WTC11 (cell line): ENCODE data around the gene WDR1. TPM values are rescaled to one million over a fixed set of nuclear protein-coding genes. Genes with fewer than 3 reads are reported as not detected.

Experiments used
- ATAC-seq: fragments of 200-7000 bp; cut with Tn5 transposase; 2 replicates; pipeline ENCODE4 v1.10.0; 2021; ENCODE audit warnings: mild to moderate bottlenecking, moderate library complexity
- CTCF ChIA-PET: fragments of 300-600 bp; sonication (Branson Sonifier 250); formaldehyde crosslinking; loops from one replicate; lab custom pipeline; 2021; ENCODE audit warnings: antibody characterized with exemption; lab: Charles Lee
- POLR2A ChIA-PET: fragments of 350-600 bp; sonication (Branson Sonifier 250); formaldehyde crosslinking; loops from one replicate; lab custom pipeline; 2021; ENCODE audit warnings: antibody characterized with exemption; lab: Charles Lee
- DNase-seq: peaks from one replicate; pipeline ENCODE4 v3.0.0; 2021; ENCODE audit warnings: low spot score
- H3K27ac Mint-ChIP-seq: 2 replicates; pipeline ENCODE4 v1.8.0; 2021; ENCODE audit warnings: mixed read lengths
- H3K27me3 Mint-ChIP-seq: 2 replicates; pipeline ENCODE4 v1.8.0; 2021; ENCODE audit warnings: low read depth, mild to moderate bottlenecking, moderate library complexity, mixed read lengths
- H3K36me3 Mint-ChIP-seq: 2 replicates; pipeline ENCODE4 v1.8.0; 2021; ENCODE audit warnings: mixed read lengths
- H3K4me1 Mint-ChIP-seq: 2 replicates; pipeline ENCODE4 v1.8.0; 2022; ENCODE audit warnings: mixed read lengths
- H3K4me3 Mint-ChIP-seq: 2 replicates; pipeline ENCODE4 v1.8.0; 2021; ENCODE audit warnings: mild to moderate bottlenecking, moderate library complexity, mixed read lengths
- H3K9me3 Mint-ChIP-seq: 2 replicates; pipeline ENCODE4 v1.8.0; 2021; ENCODE audit warnings: mixed read lengths
- ESRRA ChIP-seq: sonication (generic); formaldehyde crosslinking; IDR thresholded peaks from 2 replicates; pipeline ENCODE4 v1.8.1; 2022; ENCODE audit warnings: mild to moderate bottlenecking, missing genetic modification reagents, borderline replicate concordance
- GRHL2 ChIP-seq: fragments of 250-450 bp; sonication (Bioruptor Pico); IDR thresholded peaks from 2 replicates; pipeline ENCODE4 v1.8.0; 2022; ENCODE audit warnings: mild to moderate bottlenecking, moderate library complexity; ENCODE audit not compliant: insufficient replicate concordance, severe bottlenecking
- OVOL2 ChIP-seq: fragments of 250-450 bp; sonication (Bioruptor Pico); IDR thresholded peaks from 2 replicates; pipeline ENCODE4 v1.9.0; 2021; ENCODE audit warnings: mild to moderate bottlenecking, borderline replicate concordance
- PRRX2 ChIP-seq: fragments of 250-450 bp; sonication (Bioruptor Pico); IDR thresholded peaks from 2 replicates; pipeline ENCODE4 v1.8.0; 2021; ENCODE audit warnings: mild to moderate bottlenecking
- RELA ChIP-seq: sonication (generic); formaldehyde crosslinking; IDR thresholded peaks from 2 replicates; pipeline ENCODE4 v1.8.1; 2022; ENCODE audit warnings: missing genetic modification reagents, mild to moderate bottlenecking, borderline replicate concordance
- SMAD4 ChIP-seq: sonication (generic); formaldehyde crosslinking; IDR thresholded peaks from 2 replicates; pipeline ENCODE4 v1.8.0; 2022; ENCODE audit warnings: mild to moderate bottlenecking, missing genetic modification reagents
- TEAD1 ChIP-seq: sonication (generic); formaldehyde crosslinking; IDR thresholded peaks from 2 replicates; pipeline ENCODE4 v1.8.0; 2022; ENCODE audit warnings: mild to moderate bottlenecking, missing genetic modification reagents
- ZNF317 ChIP-seq: sonication (generic); formaldehyde crosslinking; IDR thresholded peaks from 2 replicates; pipeline ENCODE4 v1.8.1; 2023; ENCODE audit warnings: low read depth, mild to moderate bottlenecking, moderate library complexity, missing genetic modification reagents, borderline replicate concordance
- ZNF671 ChIP-seq: fragments of 250-450 bp; sonication (Bioruptor Pico); IDR thresholded peaks from 2 replicates; pipeline ENCODE4 v1.8.0; 2021; ENCODE audit warnings: mild to moderate bottlenecking
- total RNA-seq: library from RNA; stranded (reverse); gene quantifications from 3 replicates; pipeline ENCODE4 v1.2.3, GENCODE V29; 2021
- TF ChIP-seq, protein P1 (sequence below): sonication (generic); formaldehyde crosslinking; IDR thresholded peaks from 2 replicates; pipeline ENCODE4 v1.8.0; 2023; ENCODE audit warnings: missing genetic modification reagents, mild to moderate bottlenecking, borderline replicate concordance
- TF ChIP-seq, protein P2 (sequence below): sonication (generic); formaldehyde crosslinking; IDR thresholded peaks from 2 replicates; pipeline ENCODE4 v1.8.1; 2023; ENCODE audit warnings: mild to moderate bottlenecking, missing genetic modification reagents, moderate library complexity
- TF ChIP-seq, protein P3 (sequence below): sonication (generic); formaldehyde crosslinking; IDR thresholded peaks from 2 replicates; pipeline ENCODE4 v1.8.1; 2023; ENCODE audit warnings: mild to moderate bottlenecking, missing genetic modification reagents
- TF ChIP-seq, protein P4 (sequence below): fragments of 200-600 bp; IDR thresholded peaks from 2 replicates; pipeline ENCODE4 v1.8.0; 2022; ENCODE audit warnings: antibody characterized with exemption
- TF ChIP-seq, protein P5 (sequence below): sonication (generic); formaldehyde crosslinking; IDR thresholded peaks from 2 replicates; pipeline ENCODE4 v1.8.1; 2022; ENCODE audit warnings: missing genetic modification reagents, borderline replicate concordance

Gene WDR1
- total RNA-seq, 1 experiment from 2014 or later, result 288 TPM

DNA sequence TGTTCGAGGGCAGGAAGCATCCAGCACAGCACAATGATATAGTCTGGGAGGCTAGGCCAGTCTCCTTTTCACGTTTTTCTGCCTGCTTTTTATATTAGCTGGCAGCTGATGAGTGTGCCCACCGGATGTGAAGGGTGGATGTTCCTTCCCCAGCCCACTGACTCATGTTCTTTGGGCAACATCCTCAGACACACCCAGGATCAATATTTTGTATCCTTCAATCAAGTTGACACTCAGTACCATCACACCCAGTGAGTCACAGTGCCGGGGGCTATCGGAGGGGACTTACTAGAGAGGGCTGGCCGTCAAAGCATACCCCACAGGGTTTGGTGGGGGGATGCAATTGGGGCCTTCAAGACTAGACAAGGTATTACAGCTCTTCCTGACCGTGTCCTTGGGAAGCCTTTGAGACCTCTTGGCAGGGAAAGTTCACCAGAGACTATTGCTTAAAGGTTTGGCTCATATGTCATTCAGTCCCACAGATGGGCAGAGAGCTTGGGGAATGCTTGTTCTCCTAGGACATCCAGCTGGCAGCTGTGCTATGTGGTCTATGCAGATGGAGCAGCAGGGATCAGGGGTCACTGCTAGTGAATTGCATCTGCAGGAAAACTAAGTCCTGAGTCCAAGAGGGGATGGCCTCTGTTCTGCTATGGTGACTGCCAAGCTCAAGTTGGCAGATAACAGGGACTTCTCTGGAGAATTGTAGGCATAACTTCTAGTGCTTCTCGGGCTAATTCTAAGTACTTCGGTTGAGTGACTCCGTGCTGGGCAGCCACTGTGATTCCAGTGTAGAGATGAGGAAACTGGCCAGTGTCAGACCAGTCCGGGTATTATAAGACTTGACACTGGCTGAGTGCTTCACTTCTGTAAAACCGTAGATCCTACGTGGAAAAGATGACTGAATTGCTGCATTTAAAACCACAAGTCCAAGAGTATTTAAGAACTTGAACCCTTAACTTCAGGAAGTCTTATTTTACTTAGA is 12.9 kb upstream of the WDR1 start:
- H3K27ac Mint-ChIP-seq, result no peak overlapping the region
- ChIA-PET CTCF (interaction anchor here (1.5 to 2.7 kb wide), 2 partner anchors 12 to 29 kb away, joined by 4 to 13 read pairs; no protein-coding TSS in a partner anchor), POLR2A (interaction anchor here (1.0 kb wide), 1 partner anchor 12 kb away, joined by 3 read pairs; no protein-coding TSS in a partner anchor)
- H3K27me3 Mint-ChIP-seq, result peaks cover 4% of the 10 kb centered on the region; the same call in 1 of the 2 replicates
- peaks cover 16% of the 10 kb centered on the region for H3K9me3 Mint-ChIP-seq
- no peaks in the 10 kb centered on the region for H3K4me1 Mint-ChIP-seq
- ATAC-seq (no peak), DNase-seq (no peak)
- H3K4me3 Mint-ChIP-seq, result no peak overlapping the region
- TF ChIP-seq ZNF317 (CRISPR knock-in tag) (no peak), OVOL2 (CRISPR knock-in tag) (no peak), TEAD1 (CRISPR knock-in tag) (no peak), RELA (CRISPR knock-in tag) (no peak), ZNF671 (CRISPR knock-in tag) (no peak), PRRX2 (no peak), GRHL2 (CRISPR knock-in tag) (no peak), SMAD4 (CRISPR knock-in tag) (no peak), ESRRA (CRISPR knock-in tag) (no peak)
- TF ChIP-seq, protein P1, sequence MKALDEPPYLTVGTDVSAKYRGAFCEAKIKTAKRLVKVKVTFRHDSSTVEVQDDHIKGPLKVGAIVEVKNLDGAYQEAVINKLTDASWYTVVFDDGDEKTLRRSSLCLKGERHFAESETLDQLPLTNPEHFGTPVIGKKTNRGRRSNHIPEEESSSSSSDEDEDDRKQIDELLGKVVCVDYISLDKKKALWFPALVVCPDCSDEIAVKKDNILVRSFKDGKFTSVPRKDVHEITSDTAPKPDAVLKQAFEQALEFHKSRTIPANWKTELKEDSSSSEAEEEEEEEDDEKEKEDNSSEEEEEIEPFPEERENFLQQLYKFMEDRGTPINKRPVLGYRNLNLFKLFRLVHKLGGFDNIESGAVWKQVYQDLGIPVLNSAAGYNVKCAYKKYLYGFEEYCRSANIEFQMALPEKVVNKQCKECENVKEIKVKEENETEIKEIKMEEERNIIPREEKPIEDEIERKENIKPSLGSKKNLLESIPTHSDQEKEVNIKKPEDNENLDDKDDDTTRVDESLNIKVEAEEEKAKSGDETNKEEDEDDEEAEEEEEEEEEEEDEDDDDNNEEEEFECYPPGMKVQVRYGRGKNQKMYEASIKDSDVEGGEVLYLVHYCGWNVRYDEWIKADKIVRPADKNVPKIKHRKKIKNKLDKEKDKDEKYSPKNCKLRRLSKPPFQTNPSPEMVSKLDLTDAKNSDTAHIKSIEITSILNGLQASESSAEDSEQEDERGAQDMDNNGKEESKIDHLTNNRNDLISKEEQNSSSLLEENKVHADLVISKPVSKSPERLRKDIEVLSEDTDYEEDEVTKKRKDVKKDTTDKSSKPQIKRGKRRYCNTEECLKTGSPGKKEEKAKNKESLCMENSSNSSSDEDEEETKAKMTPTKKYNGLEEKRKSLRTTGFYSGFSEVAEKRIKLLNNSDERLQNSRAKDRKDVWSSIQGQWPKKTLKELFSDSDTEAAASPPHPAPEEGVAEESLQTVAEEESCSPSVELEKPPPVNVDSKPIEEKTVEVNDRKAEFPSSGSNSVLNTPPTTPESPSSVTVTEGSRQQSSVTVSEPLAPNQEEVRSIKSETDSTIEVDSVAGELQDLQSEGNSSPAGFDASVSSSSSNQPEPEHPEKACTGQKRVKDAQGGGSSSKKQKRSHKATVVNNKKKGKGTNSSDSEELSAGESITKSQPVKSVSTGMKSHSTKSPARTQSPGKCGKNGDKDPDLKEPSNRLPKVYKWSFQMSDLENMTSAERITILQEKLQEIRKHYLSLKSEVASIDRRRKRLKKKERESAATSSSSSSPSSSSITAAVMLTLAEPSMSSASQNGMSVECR (CRISPR knock-in tag), result no peak
- TF ChIP-seq, protein P2, sequence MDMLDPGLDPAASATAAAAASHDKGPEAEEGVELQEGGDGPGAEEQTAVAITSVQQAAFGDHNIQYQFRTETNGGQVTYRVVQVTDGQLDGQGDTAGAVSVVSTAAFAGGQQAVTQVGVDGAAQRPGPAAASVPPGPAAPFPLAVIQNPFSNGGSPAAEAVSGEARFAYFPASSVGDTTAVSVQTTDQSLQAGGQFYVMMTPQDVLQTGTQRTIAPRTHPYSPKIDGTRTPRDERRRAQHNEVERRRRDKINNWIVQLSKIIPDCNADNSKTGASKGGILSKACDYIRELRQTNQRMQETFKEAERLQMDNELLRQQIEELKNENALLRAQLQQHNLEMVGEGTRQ (CRISPR knock-in tag), result no peak
- TF ChIP-seq, protein P3, sequence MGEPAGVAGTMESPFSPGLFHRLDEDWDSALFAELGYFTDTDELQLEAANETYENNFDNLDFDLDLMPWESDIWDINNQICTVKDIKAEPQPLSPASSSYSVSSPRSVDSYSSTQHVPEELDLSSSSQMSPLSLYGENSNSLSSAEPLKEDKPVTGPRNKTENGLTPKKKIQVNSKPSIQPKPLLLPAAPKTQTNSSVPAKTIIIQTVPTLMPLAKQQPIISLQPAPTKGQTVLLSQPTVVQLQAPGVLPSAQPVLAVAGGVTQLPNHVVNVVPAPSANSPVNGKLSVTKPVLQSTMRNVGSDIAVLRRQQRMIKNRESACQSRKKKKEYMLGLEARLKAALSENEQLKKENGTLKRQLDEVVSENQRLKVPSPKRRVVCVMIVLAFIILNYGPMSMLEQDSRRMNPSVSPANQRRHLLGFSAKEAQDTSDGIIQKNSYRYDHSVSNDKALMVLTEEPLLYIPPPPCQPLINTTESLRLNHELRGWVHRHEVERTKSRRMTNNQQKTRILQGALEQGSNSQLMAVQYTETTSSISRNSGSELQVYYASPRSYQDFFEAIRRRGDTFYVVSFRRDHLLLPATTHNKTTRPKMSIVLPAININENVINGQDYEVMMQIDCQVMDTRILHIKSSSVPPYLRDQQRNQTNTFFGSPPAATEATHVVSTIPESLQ (CRISPR knock-in tag), result no peak
- TF ChIP-seq, protein P4, sequence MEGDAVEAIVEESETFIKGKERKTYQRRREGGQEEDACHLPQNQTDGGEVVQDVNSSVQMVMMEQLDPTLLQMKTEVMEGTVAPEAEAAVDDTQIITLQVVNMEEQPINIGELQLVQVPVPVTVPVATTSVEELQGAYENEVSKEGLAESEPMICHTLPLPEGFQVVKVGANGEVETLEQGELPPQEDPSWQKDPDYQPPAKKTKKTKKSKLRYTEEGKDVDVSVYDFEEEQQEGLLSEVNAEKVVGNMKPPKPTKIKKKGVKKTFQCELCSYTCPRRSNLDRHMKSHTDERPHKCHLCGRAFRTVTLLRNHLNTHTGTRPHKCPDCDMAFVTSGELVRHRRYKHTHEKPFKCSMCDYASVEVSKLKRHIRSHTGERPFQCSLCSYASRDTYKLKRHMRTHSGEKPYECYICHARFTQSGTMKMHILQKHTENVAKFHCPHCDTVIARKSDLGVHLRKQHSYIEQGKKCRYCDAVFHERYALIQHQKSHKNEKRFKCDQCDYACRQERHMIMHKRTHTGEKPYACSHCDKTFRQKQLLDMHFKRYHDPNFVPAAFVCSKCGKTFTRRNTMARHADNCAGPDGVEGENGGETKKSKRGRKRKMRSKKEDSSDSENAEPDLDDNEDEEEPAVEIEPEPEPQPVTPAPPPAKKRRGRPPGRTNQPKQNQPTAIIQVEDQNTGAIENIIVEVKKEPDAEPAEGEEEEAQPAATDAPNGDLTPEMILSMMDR, result no peak
- TF ChIP-seq, protein P5, sequence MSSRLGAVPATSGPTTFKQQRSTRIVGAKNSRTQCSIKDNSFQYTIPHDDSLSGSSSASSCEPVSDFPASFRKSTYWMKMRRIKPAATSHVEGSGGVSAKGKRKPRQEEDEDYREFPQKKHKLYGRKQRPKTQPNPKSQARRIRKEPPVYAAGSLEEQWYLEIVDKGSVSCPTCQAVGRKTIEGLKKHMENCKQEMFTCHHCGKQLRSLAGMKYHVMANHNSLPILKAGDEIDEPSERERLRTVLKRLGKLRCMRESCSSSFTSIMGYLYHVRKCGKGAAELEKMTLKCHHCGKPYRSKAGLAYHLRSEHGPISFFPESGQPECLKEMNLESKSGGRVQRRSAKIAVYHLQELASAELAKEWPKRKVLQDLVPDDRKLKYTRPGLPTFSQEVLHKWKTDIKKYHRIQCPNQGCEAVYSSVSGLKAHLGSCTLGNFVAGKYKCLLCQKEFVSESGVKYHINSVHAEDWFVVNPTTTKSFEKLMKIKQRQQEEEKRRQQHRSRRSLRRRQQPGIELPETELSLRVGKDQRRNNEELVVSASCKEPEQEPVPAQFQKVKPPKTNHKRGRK, result no peak
- no peaks in the 10 kb centered on the region for H3K36me3 Mint-ChIP-seq
